ENCODE data around the gene DCHS1.

Gene DCHS1

GRCh38 chr11:6587360-6587953, 68.2 kb downstream of the DCHS1 start:
- no peak for DNase-seq (ENCODE audit: low spot score)

GRCh38 chr11:6586434-6587359, 68.9 kb downstream of the DCHS1 start:
- DNase-seq (ENCODE audit: low spot score): peak; percentile 52

GRCh38 chr11:6584528-6584927, 71.1 kb downstream of the DCHS1 start:
- no peak for DNase-seq (ENCODE audit: low spot score)

GRCh38 chr11:6583584-6583983, 72.0 kb downstream of the DCHS1 start:
- DNase-seq (ENCODE audit: low spot score): no peak

GRCh38 chr11:6579681-6580080, 75.9 kb downstream of the DCHS1 start:
- no peak for DNase-seq (ENCODE audit: low spot score)

- DNase-seq (ENCODE audit: low spot score): no peak
These were observed 77.5 kb downstream of the DCHS1 start for GRCh38 chr11:6578134-6578533.

GRCh38 chr11:6576471-6577373, 78.9 kb downstream of the DCHS1 start:
- DNase-seq (ENCODE audit: low spot score): peak; percentile 64

- no peak for DNase-seq (ENCODE audit: low spot score)
These were observed 80.5 kb downstream of the DCHS1 start for GRCh38 chr11:6574816-6575715.

GRCh38 chr11:6572215-6572614, 83.4 kb downstream of the DCHS1 start:
- DNase-seq (ENCODE audit: low spot score): no peak

GRCh38 chr11:6571434-6572008, 84.1 kb downstream of the DCHS1 start:
- DNase-seq (ENCODE audit: low spot score): no peak
